GM12891 (cell line): ENCODE data around the gene SOHLH1.

ENCODE experiments used
- DNase-seq: peaks from one replicate; pipeline ENCODE4 v3.0.0; 2011; ENCODE audit warnings: low spot score; ENCODE audit not compliant: insufficient read length
- FAIRE-seq: peaks from 2 replicates; lab custom pipeline; 2011; peaks lifted over from hg19 to GRCh38; lab: Jason Lieb, UNC
- PAX5 ChIP-seq: IDR thresholded peaks from 2 replicates; pipeline ENCODE4 v1.6.1; 2011; ENCODE audit warnings: low read length, moderate library complexity, mild to moderate bottlenecking; ENCODE audit not compliant: insufficient read depth, severe bottlenecking
- POLR2A ChIP-seq: IDR thresholded peaks from 2 replicates; pipeline ENCODE4 v1.6.1; 2011; ENCODE audit warnings: low read depth, low read length, control low read depth
- POLR2AphosphoS5 ChIP-seq: IDR thresholded peaks from 2 replicates; pipeline ENCODE4 v1.6.1; 2011; ENCODE audit warnings: low read depth, low read length, control low read depth
- POU2F2 ChIP-seq: IDR thresholded peaks from 2 replicates; pipeline ENCODE4 v1.6.1; 2011; ENCODE audit warnings: low read depth, mild to moderate bottlenecking, control low read depth, low read length, moderate library complexity
- SPI1 ChIP-seq: IDR thresholded peaks from 2 replicates; pipeline ENCODE4 v1.6.1; 2011; ENCODE audit warnings: low read depth, low read length, control low read depth
- TAF1 ChIP-seq: IDR thresholded peaks from 2 replicates; pipeline ENCODE4 v1.6.1; 2011; ENCODE audit warnings: low read depth, low read length, control low read depth

Gene SOHLH1

DNA sequence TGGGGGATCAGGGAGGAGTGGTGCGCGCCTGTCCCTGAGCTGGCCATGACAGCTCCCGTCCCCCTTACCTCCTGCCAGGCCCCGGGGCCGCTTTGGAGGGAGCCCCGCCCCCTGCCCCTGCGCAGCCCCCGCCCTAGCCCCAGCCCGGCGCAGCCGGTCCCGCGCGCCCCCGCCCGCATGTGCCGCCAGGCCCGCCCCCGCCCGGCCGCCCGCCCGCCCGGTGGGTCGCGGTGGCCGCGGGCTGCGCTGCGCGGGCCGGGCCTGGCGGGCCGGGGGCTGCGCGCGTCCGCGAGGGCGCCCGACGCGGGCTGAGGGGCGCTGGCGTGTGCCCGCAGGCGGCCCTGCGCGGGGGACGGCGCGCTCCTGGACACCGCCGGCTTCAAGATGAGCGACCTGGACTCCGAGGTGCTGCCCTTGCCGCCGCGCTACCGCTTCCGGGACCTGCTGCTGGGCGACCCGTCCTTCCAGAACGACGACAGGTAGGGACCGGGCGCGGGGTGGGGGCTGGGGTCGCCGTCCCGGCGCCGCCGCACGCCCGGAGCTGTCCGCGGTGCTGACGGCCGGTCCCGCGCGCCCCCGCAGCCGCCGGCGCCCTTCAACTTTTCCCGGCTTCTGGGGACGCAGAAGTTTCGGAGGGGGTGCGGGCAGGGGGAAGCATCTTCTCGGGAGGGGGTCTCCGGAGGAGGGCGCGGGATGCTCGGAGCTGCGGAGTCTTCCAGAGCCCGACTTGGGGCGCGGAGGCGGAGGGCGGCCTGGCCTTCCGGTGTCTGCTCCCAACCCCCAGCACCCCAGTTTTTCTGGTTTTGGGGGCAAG, 15.2 kb upstream of the SOHLH1 start:
- FAIRE-seq (no peak), DNase-seq (no peak)
- TF ChIP-seq POLR2AphosphoS5 (no peak), POU2F2 (no peak), SPI1 (no peak), TAF1 (no peak), PAX5 (no peak), POLR2A (no peak)

DNA sequence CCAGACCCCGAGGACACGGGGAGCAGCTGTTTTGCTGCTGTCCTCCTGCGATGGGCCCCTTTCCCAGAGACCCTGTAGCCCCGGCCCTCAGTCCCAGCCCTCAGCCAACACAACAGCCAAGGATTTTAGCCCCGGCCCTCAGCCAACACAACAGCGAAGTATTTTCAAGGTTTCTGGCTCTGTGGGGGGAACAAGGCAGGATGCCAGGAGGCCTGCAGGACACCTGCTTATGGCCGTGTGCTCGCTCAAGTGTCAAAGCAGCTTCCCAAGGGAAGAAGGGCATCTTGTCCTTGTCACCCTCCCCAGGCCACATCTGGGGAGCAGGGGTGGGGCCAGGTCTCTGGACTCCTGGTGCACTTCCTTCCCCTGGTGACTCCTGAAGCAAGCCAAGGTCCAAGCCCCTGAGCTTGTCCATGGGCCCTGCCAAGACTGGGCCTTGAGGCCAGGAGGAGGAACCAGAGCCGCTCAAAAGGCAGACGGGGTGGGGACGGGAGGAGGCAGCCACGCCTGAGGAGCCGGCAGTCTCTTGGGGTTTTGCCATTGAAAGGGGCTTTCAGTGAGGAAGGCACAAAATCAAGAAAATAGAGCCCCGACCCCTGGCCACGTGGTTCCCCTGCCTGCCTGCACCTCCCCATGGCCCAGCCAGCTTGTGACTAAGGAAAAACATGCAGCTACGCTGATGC, 13.5 kb upstream of the SOHLH1 start:
- FAIRE-seq (no peak), DNase-seq (no peak)
- TF ChIP-seq TAF1, result no peak
- no peak for TF ChIP-seq PAX5
- TF ChIP-seq POLR2A, result no peak
- no peak for TF ChIP-seq POU2F2
- no peak for TF ChIP-seq POLR2AphosphoS5
- no peak for TF ChIP-seq SPI1

DNA sequence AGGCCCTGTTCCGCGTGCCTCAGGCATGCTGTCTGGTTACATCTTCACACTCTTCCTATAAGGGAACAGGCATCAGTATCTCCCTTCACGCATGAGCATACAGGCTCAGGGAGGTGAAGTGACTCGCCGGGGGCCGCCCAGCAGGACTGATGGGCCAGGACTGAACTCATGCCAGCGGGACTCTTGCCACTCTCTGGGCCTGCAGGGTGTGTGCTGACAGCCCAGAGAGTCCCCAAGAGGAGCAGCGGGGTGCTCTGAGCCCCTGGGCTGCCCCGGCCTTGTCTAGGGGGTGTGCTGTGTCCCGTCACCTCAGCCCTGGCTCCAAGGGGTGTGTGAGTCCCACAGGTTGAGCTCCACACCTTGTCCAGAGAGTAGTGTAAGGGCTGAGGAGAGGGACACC, 12.6 kb upstream of the SOHLH1 start:
- FAIRE-seq (no peak), DNase-seq (no peak)
- no peak for TF ChIP-seq TAF1
- no peak for TF ChIP-seq SPI1
- no peak for TF ChIP-seq PAX5
- TF ChIP-seq POLR2AphosphoS5, result no peak
- TF ChIP-seq POLR2A, result no peak
- TF ChIP-seq POU2F2, result no peak

DNA sequence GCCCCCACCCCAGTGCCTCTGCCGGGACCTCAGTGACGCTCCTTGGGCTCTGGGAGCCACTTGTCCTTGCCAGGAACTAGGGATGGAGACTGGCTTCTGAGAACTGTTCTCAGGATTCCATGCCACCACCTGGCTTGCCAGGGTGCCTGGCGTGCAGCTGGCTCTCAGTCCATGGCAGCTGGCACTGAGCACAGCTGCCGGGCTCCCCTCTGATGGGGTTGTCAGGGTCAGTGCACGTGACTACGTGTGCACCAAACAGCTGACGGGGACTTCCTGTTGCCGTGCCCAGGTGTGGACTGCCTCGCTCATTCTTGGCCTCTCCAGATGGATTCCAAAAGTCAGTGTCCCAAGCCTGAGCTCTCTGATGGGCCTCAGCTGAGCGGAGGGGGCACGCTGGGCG, 12.1 kb upstream of the SOHLH1 start:
- FAIRE-seq (no peak), DNase-seq (no peak)
- TF ChIP-seq SPI1, result no peak
- TF ChIP-seq POLR2A, result no peak
- TF ChIP-seq POU2F2, result no peak
- TF ChIP-seq POLR2AphosphoS5, result no peak
- TF ChIP-seq TAF1, result no peak

DNA sequence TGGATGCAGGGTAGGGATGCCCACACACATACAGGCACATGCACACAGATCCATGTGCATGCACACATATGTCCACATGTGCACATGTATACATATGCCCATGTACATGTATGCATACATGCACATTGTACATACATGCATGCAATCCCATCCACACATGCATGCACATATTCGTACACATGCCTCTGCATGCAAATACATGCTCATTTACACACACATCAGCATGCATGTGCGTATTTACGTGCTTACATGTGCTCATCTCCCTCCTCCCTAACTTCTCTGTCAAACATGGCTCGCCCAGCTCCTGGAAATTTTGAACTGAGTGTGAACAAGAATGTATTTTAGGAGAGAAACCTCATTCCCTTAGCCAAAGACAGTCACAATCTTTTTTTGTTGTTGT, 8.9 kb upstream of the SOHLH1 start:
- FAIRE-seq, result no peak
- DNase-seq, result no peak
- no peak for TF ChIP-seq POLR2A

DNA sequence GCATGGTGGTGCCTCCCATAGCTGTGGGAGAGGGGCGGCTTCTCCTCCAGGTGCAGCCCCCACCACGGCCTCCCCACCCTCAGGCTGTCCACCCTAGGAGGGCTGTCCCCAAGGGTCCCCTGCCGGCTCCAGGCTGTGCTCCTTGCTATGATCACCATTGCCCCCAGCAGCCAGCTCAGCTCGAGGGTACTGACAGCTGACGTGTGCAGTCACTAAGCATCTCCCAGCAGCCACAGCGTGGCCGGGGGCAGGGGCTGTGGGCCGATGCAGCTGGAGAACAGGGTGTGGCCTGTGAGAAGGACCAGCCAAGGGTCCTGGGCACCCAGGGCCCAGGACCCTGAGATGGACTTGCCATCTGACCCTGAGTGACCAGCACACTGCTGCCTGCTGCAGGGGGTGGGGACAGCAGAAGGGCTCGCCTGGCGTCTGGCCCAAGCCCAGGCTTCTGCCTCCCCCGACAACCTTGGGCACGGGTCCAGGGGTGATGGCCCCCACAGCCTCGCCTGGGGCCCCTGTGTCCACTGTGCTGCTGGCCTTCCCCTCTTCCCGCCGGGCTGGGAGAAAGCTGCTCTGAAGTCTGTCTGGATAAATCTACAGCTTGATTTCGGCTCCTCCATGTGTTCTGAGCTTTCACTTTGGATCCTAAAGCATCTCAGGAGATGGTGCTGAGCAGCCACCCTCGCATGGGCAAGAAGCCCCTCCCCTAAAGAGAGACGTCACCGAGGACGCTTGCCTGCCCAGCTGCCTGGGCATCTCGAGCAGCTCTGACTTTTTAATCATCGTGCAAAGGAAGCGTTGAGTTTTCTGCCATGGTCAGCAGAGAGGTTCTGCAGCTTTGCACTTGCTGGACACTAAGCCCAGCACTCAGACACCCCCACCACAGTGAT, 8.2 kb upstream of the SOHLH1 start:
- TF ChIP-seq TAF1, result no peak
- TF ChIP-seq SPI1, result no peak
- no peak for TF ChIP-seq PAX5
- TF ChIP-seq POLR2A, result no peak
- no peak for TF ChIP-seq POU2F2
- TF ChIP-seq POLR2AphosphoS5, result no peak
- FAIRE-seq (no peak), DNase-seq (no peak)

DNA sequence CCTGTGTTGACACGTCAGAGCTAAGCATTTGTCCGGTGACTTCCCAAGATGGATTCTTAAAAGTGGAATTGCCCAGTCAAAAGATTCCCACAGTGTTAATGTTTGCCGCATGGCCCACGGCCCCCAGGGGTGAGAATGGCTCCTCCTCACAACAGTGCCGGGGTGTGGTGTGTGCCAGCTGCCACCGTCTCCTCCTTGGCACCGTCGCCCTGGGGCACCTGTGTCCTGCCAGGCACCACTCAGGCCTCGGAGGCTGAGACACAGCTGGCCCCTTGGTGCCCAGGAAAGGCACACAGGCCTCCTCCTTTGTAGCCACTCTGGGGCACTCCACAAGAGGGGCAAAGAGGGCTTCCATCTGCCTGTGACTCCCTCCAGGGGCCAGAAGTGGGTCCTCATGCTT, 7.0 kb upstream of the SOHLH1 start:
- no peak for TF ChIP-seq POU2F2
- no peak for TF ChIP-seq TAF1
- TF ChIP-seq PAX5, result no peak
- no peak for TF ChIP-seq POLR2A
- TF ChIP-seq SPI1, result no peak
- no peak for TF ChIP-seq POLR2AphosphoS5
- FAIRE-seq, result no peak

DNA sequence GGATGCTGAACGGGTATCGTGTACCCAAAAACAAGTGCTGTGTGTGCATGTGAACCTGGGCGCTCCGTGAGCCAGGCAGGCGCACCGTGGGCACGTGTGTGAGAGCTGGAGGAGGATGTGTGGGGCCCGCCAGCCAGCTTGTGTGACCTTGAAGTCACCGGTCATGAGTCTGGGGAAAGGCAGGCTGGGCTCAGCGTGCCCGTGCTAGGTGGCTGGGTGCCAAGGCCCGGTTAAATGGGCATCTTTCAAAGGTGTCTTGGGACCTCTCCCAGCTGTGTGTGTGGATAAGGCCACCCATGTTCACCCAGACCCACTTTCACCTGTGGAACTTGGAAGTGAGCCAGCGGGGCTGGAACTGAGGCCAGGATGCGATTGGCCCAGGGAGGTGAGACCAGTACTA, 6.1 kb upstream of the SOHLH1 start:
- TF ChIP-seq TAF1 (no peak), POLR2AphosphoS5 (no peak), POLR2A (no peak), SPI1 (no peak), PAX5 (no peak), POU2F2 (no peak)
- no peak for FAIRE-seq
- DNase-seq, result no peak

More for the DNA sequence above, 7.0 kb upstream of the SOHLH1 start:
- DNase-seq, result no peak

DNA sequence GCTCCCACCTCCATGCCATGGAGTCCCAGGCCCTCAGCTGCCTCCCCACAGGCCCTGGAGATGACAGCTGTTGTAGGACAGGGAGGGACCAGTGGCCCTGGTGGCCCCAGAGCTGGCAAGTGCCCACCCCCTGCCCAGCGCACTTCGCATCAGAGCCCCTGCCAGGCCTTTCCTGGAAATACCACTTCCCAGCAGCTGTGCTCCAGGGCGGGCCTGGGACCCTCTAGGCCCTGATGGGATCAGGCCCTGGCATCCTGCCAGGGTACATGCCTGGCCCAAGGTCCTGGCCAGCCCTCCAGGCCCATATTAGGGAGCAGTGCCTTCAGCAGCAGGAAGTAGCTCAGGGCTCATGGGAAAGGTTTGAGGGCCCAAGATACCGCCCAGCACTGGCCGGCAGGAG, 5.2 kb upstream of the SOHLH1 start:
- FAIRE-seq (no peak), DNase-seq (no peak)
- TF ChIP-seq SPI1 (no peak), POLR2A (no peak), POU2F2 (no peak), PAX5 (no peak), POLR2AphosphoS5 (no peak), TAF1 (no peak)
